Activated T-helper 9 cell treated with anti-CD3 and anti-CD28 coated beads, Interleukin-2, amount 50 U/mL, for 16 hours (primary cell): ENCODE data around the gene ULK4.

Experiments
- DNase-seq: peaks from one replicate; pipeline ENCODE4 v3.0.0-alpha.2; 2020; ENCODE audit warnings: low read depth

Gene ULK4

DNA sequence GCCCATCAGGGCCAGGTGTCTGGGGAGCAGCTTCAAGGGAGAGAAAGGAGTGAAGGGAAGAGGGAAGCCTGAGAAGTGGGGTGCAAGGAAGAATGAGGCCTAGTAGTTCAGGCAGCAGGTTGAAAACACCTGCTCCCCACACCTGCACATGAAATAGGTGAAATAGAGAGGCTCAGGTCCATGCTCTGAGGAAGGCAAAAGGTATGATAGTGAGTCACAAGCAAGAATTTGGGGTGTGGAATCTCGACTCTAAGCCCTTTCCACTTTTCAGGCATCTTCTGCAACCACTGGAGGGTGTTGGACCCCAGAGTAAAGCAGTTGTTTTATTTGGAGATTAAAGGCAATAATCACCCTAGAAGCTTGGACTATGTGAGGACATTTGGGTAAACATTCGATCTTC, 605.1 kb downstream of the ULK4 start:
- no peak for DNase-seq

DNA sequence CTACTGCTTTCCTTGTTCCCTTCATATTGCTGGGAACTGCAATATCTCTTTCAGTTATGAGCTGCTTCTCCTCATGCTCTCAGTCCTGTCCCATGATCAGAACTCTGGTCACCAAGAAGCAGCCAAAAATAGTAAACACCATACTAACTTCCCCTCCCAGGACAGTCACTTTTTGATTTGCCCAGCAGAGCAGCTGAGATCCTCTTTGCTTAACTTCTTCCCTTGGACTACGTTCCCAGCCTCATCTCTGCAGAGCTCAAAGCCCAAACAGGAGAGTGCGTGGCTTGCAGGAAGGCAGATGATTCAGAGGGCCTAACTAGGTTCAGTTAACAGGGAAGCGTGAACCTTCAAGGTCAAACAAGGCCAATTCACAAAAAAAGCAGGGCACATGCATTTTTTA, 609.4 kb downstream of the ULK4 start:
- DNase-seq = no peak

DNA sequence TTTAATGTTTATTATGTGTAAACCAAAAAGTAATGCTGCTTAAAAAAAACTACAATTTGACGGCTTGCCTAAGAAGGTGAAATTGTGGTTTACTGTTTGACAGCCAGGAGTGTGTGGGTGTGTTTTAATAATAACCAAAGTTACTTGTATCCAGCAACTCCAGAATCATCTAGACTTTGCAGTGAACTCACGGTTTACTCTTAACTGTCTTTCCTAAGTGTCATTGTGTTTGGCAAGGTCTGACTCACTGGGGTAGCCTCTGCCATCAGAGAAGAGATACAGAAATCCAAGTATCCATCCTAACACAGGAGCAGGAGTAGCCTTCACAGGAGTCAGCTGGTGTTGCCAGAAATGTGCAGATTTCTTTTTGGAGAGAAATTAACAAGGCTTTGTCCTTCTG, 611.5 kb downstream of the ULK4 start:
- no peak for DNase-seq

DNA sequence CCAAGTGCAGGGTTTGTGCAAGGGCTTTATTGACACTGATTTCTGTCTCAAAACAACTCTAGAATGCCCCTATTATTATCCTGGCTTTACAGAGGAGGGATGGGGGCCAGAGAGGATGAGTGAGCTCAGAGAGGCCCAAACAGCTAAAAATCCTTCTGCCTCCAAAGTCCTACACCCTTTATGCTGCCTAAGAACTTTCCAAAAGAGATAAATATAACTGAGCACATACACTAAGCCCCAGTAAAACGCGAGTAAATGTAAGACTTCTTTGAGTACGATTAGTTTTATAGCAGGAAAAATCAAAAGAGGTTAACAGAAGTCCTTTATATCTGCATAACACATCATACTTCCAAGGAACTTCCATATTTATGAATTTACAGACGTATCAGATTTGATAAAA, 613.5 kb downstream of the ULK4 start:
- no peak for DNase-seq

DNA sequence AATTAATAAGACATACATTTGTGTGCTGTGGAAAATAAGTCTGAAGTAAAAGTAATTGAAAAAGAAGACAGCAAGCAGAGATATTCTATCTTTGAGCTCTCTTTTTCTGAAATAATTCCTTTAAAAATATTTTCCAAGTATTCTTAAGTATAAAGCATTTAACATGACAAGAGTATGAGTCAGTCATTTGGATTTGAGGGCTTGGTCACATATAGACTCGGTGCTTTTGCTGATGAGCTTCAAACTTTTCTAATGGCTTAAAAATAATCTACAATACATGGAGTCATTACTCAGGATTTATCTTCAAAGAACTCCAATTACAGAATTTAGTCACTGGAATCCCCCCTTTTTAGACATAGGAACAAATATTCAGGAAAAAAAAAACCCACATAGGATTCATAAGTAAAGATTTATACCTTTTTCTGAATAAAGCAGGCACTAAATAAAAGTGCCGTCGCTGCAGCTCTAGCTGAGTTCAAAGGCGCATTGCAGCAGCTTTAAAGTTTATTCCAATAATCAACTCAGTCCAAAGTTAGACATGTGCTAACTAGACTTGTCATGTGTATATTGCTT, 615.1 kb downstream of the ULK4 start:
- DNase-seq = no peak

DNA sequence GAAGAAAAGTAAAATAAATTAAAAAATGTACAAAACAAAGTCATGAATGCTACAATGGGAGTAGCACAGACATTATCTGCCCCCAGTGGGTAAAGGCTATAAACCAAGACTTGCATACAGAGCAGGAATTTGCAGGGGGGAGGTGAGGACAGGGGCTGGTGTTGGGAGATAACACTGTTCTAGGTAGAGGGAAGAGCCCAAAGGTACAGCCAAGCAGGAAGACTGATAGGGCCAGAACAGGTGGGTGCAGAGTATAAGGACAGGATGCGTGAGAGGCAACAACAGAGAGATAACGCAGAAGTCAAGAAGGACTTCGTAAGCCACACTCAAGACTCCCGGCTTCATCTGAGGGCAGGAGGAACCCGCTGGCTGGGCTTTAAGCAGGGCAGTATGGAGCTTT, 616.1 kb downstream of the ULK4 start:
- no peak for DNase-seq

DNA sequence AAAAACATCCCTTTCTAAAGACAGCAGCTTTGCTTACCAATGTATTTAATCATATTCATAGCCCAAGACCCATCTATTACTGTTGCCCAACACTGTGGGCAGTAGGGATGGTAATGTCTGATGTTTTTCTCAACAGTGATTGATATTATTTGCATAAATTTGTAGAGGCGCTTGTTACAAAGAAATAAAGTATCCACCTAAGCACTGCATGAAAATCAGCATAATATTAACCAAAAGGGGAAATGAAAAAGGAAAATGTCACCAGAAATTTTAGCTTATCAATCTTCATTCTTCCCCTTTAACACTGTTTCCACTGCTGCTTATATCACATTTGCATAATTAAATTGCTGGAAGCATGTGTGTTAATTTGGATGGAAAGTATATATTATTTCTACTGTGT, 622.1 kb downstream of the ULK4 start:
- no peak for DNase-seq

DNA sequence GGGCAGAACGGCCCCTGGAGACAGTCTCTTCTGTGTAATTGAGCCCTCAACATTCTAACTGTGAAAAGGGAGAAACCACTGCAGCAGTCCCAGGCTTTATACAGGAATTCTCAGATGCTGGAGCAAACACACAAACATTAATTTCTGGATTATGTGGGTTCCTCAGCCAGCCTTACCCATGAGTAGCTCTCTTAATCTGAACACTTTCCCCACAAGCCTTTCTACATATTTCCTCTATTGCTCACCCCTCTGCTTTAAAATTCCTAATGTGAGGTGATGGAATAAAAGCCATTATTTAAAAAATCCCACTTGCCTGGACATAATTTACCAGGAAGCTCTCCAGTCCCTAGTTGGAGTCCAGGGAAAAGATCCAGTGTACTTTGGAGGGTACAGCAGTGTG, 623.6 kb downstream of the ULK4 start:
- no peak for DNase-seq

DNA sequence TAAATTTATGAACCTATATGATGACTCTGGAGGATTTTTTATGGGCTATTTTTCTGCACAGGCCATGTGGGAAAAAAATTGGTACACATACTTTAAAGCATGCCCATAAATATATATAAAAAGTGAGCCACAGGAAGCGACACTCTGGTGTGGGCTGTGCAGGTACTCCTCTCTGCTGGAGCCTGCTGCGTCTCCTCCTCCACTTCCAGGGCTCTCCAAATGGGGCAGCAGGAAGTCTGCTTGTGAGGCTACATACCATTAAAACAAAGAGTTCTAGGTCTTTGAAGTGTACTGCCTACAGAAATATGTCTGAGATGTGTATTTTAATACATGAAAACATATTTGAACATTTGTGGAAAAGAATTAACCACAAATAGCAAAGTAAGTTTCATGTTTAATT, 627.5 kb downstream of the ULK4 start:
- no peak for DNase-seq

DNA sequence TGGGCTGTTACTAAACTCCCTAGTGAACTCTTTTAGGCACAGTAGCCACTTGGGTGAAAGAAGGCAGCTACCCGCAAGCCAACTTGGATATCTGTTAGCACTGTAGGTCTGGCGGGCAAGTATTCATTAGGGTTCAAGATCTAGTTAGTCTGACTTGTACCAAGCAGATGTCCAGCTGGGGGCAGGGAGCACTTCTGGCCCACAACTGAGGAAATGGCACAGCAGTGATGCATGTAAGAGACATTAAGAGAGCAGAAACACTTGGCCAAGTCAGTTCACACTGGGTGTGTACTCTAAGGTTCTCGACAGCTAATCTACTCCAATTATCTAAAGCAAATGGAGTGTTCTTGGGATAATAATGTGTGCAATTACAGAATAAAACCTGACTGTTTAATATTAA, 630.9 kb downstream of the ULK4 start:
- no peak for DNase-seq

DNA sequence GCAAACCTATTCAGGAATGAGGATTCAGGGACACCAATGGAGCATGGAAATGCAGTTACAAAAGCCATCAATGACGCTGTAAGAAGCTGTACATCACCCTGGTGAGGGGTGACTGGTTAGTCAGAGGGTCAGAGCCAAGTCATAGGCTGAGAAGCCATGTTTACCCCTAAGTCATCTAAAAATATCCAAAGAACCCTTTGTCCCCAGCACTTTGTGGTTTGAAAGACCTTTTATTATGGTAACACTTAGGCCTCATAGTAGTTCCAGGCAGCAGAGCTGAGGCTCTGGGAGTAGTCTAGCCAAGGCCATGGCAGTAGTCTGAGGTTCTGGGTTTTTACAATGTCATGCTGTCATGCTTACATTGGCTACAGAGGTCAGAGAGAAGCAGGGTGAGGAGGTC, 631.4 kb downstream of the ULK4 start:
- no peak for DNase-seq

DNA sequence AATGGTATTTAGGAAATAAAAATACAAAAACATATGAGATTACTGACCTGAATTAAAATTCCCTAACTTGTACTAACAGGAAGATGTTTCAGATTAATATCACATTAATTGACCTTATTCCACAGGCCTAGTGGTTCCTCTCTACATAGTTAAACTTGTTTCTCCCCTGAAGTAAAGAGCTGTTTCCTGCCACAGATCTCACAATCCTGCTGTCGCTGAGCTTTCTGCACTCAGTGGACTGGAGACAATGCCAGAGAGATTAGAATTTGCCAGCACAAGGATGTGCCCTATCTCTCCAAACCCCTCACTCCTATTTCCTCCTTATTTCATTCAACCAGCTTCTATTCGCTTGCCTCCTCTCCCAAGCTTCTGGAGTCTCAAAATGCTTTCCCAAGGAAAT, 632.0 kb downstream of the ULK4 start:
- DNase-seq = no peak

DNA sequence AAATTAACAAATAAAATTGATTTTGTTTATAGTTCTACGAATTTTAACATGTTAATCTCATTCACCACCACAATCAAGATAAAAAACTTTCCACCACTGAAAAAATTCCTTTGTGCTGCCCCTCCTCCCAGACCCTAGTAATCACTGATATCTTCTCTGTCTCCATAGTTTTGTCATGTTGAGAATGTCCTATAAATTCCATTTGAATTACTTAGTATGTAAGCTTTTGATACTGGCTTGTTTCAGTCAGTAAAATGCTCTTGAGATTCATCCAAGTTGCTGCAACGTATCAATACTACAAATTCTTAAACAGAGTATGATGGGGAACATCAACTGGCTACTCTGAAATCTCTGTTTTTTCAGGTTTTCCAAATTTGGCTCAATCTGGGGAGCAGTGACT, 633.0 kb downstream of the ULK4 start:
- DNase-seq = no peak

DNA sequence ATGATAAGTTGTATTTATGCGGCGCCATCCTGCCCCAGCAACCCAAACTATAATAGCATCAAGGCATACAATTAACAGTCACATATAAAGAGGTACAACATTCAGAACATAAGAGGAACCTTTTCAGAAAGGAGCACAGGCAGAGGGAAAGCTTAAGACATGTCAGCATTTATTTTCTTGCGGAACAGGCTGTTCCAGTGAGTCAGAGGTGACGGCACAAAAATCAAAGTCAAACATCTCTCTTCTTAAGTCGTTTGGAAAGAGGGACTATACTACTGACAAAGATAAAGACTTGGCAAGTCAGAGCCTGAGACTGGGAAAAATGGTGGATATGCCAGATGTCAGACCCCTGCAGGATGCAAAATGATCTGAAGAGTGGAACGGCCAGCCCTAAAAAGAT, 634.2 kb downstream of the ULK4 start:
- DNase-seq = no peak

DNA sequence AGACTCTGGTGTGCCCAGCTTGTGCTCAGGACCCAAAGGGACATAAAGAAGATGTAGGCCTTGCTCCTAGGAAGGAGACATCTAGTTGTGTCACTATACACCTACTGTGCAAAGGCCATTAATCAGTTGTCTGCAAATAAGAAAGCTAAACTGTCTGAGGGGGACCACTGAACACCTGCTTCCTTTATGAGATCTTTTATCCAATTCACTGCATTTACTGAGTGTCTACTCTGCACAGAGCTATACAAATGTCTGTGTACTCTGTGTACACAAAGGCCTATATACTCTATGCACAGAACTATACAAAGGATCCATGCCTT, 637.8 kb downstream of the ULK4 start:
- DNase-seq = no peak

DNA sequence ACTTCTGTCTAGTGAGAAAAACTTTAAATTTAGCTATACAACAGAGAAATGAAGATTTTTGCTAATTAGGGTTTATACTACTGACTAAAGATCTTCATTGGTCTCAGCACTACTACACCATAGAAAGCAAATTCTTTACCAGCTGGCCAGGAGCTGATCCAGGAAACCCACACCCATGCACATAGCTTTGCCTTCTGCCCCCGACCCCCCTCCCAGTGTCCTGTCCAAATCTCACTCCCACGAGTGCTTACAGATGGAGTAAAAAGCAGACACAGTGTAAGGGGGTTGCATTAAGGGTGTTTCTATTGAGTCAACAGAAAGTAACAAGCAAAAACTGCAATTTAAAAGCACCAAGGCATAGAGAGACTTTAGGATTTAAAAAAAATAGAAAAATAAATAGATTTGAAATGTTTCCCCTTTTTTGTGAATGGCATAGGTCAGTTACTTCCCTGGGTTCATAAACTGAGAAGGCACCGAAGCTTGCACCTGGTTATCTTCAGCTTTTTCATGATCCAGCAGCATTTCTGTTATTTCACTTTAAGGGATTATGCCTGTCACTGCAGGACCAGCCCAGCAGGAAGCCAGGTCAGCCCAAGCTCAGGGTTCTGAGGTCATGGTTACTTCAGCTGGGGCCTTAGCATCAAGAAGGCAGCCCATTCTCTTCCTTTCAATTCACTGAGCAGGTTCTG, 638.3 kb downstream of the ULK4 start:
- no peak for DNase-seq

DNA sequence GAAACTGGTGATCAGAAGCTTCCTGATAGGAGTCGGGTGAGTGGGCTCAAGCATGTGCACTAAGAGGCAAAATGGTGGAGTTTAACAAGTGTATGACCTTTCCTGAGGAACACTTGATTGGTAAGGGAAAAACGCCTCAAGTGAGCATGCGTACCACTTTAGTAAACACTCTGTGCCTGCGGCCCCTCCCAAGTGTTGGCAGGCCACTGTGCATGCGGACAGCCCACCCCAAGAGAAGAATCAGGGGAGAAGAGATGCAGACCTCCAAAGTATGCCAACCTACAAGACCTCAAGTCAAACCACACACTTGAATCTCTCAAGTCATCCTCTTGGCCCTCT, 640.3 kb downstream of the ULK4 start:
- no peak for DNase-seq

DNA sequence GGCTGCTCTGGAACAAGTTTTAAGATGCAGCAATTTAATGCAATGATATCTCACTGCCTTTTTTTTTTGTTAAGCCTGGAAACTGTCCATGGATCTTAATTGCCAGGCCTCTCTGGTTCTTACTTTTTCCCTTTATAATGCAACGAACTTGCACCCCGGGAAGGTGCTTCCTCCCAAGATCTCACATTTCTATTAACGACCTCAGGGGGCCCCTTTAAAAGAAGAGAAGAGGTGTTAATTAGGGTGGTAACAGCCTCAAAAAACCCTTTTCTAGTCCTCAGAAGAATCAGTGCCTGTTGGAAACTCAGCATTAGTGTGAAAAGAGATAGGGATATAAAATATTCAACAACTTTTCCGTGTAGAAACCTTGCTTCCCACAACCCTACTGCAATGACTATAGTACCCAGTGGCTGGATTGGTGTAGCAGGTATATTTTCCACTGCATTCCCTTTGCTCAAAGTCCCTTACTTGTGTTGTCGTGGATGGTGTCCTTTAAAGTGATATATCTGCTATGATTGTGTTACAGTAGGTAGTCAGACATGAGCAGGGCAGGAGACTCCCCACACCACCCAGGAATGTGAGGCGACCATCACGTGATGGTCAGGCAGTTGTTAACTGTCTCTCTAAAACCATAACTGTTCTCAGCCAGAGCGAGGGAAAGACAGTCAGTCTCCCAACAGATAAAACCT, 640.8 kb downstream of the ULK4 start:
- DNase-seq = no peak

DNA sequence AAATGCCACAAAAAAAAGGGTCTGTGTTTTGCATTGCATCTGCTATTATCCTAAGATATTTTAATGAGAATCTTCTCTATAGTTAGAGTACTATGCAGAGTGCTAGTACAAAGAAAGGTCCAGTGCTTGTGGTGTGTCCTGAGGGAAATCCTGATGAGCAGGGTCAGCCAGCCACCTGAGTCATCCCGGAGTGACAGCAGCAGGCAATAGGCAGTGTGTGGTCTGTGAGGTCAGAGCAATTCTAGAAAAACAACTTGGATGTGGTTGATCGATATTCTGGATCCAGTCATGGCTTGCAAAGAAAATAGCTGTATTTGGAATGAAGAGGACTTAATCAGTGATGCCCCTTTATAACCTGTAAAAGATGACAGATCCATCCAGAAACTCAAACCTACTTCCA, 643.4 kb downstream of the ULK4 start:
- DNase-seq = no peak

DNA sequence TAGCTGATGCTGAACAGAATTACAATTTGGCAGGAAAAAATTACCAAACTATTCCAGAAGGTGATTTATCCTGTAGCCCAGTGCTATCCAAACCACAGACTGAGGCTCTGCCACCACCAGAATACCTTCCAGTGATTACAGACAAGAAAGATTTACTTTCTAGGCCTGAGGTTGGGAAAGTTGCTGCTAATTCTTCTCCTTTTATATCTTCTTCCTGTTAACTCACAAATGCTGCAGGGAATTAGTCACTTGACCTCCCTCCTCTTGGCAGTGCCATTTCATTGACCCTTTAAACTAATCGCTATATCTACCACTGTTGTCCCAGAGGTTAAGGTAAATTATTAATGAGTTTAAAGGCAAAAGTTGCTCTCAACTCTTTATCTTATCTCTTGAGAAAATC, 644.2 kb downstream of the ULK4 start:
- DNase-seq = no peak

DNA sequence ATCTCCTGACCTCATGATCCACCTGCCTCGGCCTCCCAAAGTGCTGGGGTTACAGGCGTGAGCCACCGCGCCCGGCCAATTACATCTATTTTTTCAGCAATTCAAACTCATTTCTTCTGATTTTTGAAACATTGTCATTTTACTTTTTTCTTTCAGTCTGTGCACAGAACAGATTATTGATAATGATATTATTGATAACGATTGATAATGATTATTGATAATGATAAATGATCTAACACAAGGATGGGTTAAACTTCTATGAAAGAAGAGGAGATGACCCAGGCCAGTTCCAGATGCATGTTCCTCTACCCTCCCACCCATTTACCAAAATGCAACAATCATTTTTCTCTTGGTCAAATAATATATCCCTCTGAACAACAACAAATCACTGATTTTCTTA, 644.6 kb downstream of the ULK4 start:
- DNase-seq = no peak

DNA sequence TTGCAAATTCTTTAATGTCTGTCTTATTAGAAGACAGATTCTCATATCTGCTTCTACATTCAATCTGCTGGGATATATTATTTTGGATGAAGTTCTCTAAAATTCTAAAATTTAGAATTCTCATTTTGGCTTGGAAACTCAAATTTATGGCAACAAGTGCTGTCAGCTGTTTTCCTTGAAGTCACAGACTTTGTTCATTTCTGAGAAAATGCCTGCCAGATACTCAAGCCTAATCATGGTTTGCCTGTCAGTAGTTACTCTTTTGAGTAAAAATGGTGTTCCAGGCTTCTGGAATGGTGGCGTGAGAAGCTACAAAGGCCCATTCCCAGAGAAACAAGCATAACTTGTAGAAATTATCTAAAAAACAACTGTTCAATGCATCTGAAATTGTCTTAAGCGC, 646.8 kb downstream of the ULK4 start:
- DNase-seq = no peak

DNA sequence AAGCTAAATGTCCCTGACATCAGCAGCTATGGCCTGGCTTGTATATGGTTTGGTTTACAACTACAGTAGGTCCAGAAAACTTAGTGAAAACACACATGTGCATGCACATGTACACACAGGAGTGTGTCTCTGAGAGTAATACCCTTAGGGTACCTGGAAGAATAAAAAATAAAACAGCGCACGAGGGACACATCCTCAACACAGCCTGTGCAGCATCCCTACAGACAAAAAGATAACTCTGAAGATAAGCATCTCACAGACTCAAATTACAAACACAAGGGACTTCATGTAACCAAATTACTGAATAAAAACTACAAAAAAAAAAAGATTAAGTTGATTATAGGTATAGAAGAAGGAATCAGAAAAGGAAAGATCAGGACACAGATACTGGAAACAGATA, 653.8 kb downstream of the ULK4 start:
- no peak for DNase-seq

DNA sequence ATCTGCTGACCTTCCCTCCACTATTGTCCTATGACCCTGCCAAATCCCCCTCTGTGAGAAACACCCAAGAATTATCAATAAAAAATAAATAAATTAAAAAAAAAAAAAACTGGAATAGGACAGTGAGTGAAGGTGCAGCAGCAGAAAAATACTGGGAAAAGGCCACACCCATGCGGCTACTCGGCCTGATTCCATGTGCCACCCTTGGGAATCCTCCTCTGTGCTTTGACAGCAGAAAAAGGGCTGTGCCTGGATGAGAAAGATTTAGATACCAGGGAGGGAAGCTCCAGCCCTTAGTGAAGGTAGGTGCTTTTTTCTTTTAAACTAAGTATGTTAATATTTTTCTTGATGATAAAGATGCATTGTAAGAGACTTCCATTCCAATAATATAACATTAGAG, 654.8 kb downstream of the ULK4 start:
- no peak for DNase-seq
